ENCODE data around the gene SOWAHA.

GRCh38 chr5:132826424-132827082 lies 13.5 kb downstream of the SOWAHA start:
- TF ChIP-seq, protein P1, sequence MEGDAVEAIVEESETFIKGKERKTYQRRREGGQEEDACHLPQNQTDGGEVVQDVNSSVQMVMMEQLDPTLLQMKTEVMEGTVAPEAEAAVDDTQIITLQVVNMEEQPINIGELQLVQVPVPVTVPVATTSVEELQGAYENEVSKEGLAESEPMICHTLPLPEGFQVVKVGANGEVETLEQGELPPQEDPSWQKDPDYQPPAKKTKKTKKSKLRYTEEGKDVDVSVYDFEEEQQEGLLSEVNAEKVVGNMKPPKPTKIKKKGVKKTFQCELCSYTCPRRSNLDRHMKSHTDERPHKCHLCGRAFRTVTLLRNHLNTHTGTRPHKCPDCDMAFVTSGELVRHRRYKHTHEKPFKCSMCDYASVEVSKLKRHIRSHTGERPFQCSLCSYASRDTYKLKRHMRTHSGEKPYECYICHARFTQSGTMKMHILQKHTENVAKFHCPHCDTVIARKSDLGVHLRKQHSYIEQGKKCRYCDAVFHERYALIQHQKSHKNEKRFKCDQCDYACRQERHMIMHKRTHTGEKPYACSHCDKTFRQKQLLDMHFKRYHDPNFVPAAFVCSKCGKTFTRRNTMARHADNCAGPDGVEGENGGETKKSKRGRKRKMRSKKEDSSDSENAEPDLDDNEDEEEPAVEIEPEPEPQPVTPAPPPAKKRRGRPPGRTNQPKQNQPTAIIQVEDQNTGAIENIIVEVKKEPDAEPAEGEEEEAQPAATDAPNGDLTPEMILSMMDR (IDR thresholded peaks at IDR 0.05), result no peak
- TF ChIP-seq POLR2A (IDR thresholded peaks at IDR 0.05), result no peak

Measured in ovary (tissue), 3 donors.